NT2/D1 (cell line): ENCODE measurements around the gene TEAD1.

Experiments
- SUZ12 ChIP-seq: IDR thresholded peaks from 2 replicates; pipeline ENCODE4 v1.6.1; 2011; ENCODE audit not compliant: insufficient read length, insufficient read depth; ENCODE audit errors: extremely low read depth
- YY1 ChIP-seq: IDR thresholded peaks from 2 replicates; pipeline ENCODE4 v1.6.1; 2011; ENCODE audit not compliant: insufficient read length, insufficient read depth
- ZNF274 ChIP-seq: IDR thresholded peaks from 2 replicates; pipeline ENCODE4 v1.6.1; 2011; ENCODE audit warnings: mild to moderate bottlenecking, low read depth, low read length

GRCh38 chr11:12750181-12750580, 76.0 kb downstream of the TEAD1 start:
- TF ChIP-seq ZNF274 (no peak), YY1 (no peak), SUZ12 (no peak)
